OCI-LY7 (cell line): Measurements from ENCODE around the gene MYL5. TPM values are rescaled to one million over a fixed set of nuclear protein-coding genes. Genes with fewer than 3 reads are reported as not detected.

Source experiments
- BruUV-seq: library from RNA; stranded (reverse); fragments of 400-500 nt; replicated peaks from 2 replicates; lab custom pipeline; 2021; lab: Mats Ljungman, UMichigan
- CTCF ChIA-PET: fragments of 300-600 bp; sonication (Branson Sonifier 250); formaldehyde crosslinking; loops from one replicate; lab custom pipeline; 2022; ENCODE audit warnings: antibody characterized with exemption; ENCODE audit not compliant: unreplicated experiment; lab: Charles Lee
- POLR2A ChIA-PET: fragments of 300-600 bp; sonication (Branson Sonifier 250); formaldehyde crosslinking; loops from one replicate; lab custom pipeline; 2022; ENCODE audit warnings: antibody characterized with exemption; lab: Charles Lee
- DNase-seq: peaks from one replicate; pipeline ENCODE4 v3.0.0-alpha.2; 2015; ENCODE audit warnings: low spot score
- H2AFZ ChIP-seq: fragments of 200-600 bp; sonication (generic), shearing (Covaris generic); 2 replicates; pipeline ENCODE4 v1.6.1; 2014; ENCODE audit warnings: mild to moderate bottlenecking, antibody characterized with exemption, low read length, moderate library complexity
- H3K27ac ChIP-seq: fragments of 200-600 bp; sonication (generic); 2 replicates; pipeline ENCODE4 v1.5.1; 2014; ENCODE audit warnings: mixed run types, low read depth, mild to moderate bottlenecking, moderate library complexity, low read length, inconsistent platforms; ENCODE audit not compliant: poor library complexity, severe bottlenecking
- H3K36me3 ChIP-seq: fragments of 200-600 bp; sonication (generic); 2 replicates; pipeline ENCODE4 v1.6.1; 2014; ENCODE audit warnings: mild to moderate bottlenecking, antibody characterized with exemption, low read length, moderate library complexity, mixed read lengths; ENCODE audit not compliant: insufficient read depth
- H3K4me1 ChIP-seq: fragments of 200-600 bp; sonication (generic); 2 replicates; pipeline ENCODE4 v1.5.1; 2014; ENCODE audit warnings: mild to moderate bottlenecking, low read length; ENCODE audit not compliant: insufficient read depth, poor library complexity, severe bottlenecking
- H3K4me2 ChIP-seq: fragments of 200-600 bp; sonication (generic); 2 replicates; pipeline ENCODE4 v1.6.1; 2014; ENCODE audit warnings: mild to moderate bottlenecking, low read length
- H3K4me3 ChIP-seq: fragments of 200-600 bp; sonication (generic); 2 replicates; pipeline ENCODE4 v1.5.1; 2014; ENCODE audit warnings: mild to moderate bottlenecking, low read depth, low read length; ENCODE audit not compliant: poor library complexity, severe bottlenecking
- H3K79me2 ChIP-seq: fragments of 200-600 bp; sonication (generic); 2 replicates; pipeline ENCODE4 v1.6.1; 2016; ENCODE audit warnings: low read depth, mild to moderate bottlenecking, low read length, moderate library complexity, mixed read lengths; ENCODE audit not compliant: insufficient read depth
- H3K9me2 ChIP-seq: fragments of 200-600 bp; sonication (generic); 2 replicates; pipeline ENCODE4 v1.6.1; 2016; ENCODE audit warnings: mild to moderate bottlenecking, low read length, mixed read lengths; ENCODE audit not compliant: insufficient read depth
- H3K9me3 ChIP-seq: fragments of 200-600 bp; sonication (generic); 2 replicates; pipeline ENCODE4 v1.6.1; 2014; ENCODE audit warnings: mild to moderate bottlenecking, mixed run types, low read length, mixed read lengths
- H4K20me1 ChIP-seq: fragments of 200-600 bp; sonication (generic); 2 replicates; pipeline ENCODE4 v1.6.1; 2014; ENCODE audit warnings: mild to moderate bottlenecking, antibody characterized with exemption, low read length, moderate library complexity, mixed read lengths; ENCODE audit not compliant: insufficient read depth
- EZH2phosphoT487 ChIP-seq: fragments of 200-600 bp; sonication (generic); IDR thresholded peaks from 2 replicates; pipeline ENCODE4 v1.6.1; 2018; ENCODE audit warnings: low read depth, borderline replicate concordance, mild to moderate bottlenecking, mixed run types, antibody characterized with exemption, low read length, moderate library complexity, mixed read lengths
- intact Hi-C: fragments of 100-400 bp; cut with micrococcal nuclease; formaldehyde crosslinking; loops from one replicate; pipeline ENCODE4 v1.10.0; 2022; ENCODE audit not compliant: unreplicated experiment
- total RNA-seq, 2 experiments: library from RNA; depleted of rRNA in 1 of 2; stranded (reverse); fragments of >200 nt in 1 of 2; shearing (Covaris generic) in 1 of 2; gene quantifications; 2 replicates each; pipeline ENCODE4 v1.2.3, GENCODE V29; 2014 to 2022
- TF ChIP-seq, protein P1 (sequence below): fragments of 200-600 bp; sonication (generic); conservative IDR thresholded peaks from 2 replicates; pipeline ENCODE4 v1.5.1; 2014; ENCODE audit warnings: mild to moderate bottlenecking, antibody characterized with exemption, low read length, moderate library complexity, mixed read lengths

Gene MYL5
- total RNA-seq, 2 experiments from 2014 or later = 24.4 to 62.2 TPM

DNA sequence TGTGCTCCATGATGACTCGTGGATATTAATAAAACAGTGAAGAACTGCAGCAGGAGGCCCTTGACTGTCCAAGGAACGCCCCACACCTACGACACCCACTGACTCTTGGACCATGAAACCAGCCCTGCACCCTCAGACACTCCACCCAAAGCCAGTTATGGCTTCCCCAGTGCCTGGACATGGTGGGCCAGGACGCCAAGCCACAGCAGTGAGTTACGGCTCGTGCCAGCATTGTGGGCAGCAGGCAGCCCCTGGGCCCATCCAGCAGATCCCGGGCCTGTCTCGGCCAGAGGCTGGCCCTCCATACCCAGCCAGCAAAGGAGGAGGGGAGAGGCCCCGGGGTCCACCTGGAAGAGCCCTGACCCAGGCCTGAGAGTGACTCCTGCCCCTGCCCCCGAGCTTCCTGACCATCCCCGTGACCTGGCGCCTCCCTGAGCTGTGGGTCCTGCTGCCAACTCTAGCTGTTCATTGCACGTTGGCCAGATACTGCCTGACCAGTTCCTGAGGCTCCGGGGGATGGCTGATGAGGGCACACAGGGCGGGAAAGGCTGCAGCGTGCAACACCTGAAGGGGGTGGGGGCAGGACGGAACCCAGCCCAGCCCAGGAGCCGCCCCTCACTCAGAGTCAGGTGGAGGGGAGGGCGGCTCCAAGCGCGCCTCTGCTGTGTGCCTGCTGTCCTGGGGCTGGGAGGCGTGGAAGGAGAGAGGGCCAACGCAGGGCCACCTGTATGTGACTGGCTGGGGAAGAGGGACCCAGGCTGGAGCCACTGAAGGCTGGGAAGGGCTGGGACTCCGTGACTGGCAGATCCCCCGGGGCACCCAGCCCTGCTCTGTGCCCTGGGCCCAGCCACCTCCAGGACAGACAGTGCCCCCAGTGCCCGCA is 13.9 kb downstream of the MYL5 start:
- no peaks in the 10 kb centered on the region for H3K36me3 ChIP-seq
- H4K20me1 ChIP-seq = no peaks in the 10 kb centered on the region
- TF ChIP-seq, protein P1, sequence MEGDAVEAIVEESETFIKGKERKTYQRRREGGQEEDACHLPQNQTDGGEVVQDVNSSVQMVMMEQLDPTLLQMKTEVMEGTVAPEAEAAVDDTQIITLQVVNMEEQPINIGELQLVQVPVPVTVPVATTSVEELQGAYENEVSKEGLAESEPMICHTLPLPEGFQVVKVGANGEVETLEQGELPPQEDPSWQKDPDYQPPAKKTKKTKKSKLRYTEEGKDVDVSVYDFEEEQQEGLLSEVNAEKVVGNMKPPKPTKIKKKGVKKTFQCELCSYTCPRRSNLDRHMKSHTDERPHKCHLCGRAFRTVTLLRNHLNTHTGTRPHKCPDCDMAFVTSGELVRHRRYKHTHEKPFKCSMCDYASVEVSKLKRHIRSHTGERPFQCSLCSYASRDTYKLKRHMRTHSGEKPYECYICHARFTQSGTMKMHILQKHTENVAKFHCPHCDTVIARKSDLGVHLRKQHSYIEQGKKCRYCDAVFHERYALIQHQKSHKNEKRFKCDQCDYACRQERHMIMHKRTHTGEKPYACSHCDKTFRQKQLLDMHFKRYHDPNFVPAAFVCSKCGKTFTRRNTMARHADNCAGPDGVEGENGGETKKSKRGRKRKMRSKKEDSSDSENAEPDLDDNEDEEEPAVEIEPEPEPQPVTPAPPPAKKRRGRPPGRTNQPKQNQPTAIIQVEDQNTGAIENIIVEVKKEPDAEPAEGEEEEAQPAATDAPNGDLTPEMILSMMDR = no peak
- TF ChIP-seq EZH2phosphoT487 = no peak
- no peak overlapping the region for H2AFZ ChIP-seq
- H3K27ac ChIP-seq = no peak overlapping the region
- H3K4me1 ChIP-seq = no peaks in the 10 kb centered on the region
- no peaks in the 10 kb centered on the region for H3K79me2 ChIP-seq
- ChIA-PET POLR2A (no interaction called here), CTCF (no interaction called here)
- H3K4me2 ChIP-seq = no peak overlapping the region
- intact Hi-C loops = no loop called here
- H3K4me3 ChIP-seq = no peak overlapping the region
- no peaks in the 10 kb centered on the region for H3K9me2 ChIP-seq
- BruUV-seq = no TSS peak
- no peak for DNase-seq
- no peaks in the 10 kb centered on the region for H3K9me3 ChIP-seq

DNA sequence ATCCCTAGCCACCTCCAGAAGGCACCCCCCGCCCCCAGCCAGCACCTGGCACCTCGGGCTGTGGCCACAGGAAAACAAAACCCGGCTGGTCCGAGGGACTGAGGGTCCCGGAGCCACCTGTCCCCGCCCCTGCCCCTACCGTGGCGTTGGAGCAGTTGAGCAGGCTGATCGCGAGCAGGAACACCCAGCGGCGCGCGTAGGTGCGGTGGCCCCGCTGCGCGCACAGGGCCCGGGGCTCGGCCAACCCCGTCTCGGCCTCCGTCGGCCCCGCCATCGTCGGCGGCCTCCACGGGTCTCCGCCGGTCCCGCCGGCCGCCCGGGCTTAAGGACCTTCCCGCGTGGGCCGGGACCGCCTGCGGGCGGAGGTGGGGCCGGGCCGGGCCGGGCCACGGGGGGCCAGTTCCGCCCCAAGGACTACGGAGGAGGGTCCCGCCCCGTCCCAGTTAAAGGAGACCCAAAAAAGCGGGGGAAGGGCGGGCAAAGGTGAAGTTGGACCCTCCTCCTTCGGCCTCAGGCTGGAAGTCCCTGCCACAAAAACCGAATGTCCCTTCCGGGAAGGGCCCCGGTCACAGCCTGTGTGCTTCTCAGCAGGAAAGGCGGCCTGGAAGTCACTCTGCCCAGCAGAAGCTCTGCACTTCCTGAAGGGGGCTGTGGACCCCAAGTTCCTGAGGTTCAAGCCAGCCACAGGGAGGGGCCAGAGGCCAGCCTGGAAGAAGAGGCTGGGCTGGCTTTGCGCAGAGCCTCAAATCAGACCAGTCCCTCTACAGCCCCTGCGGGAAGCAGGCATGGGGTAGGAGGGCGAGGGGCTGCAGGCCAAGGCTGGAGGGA is 14.7 kb downstream of the MYL5 start, which contains the start of gene SLC49A3:
Gene SLC49A3, minus strand, starts transcription at position 298 of the 828 bp plus-strand sequence. Its CDS starts 24 bp downstream, at position 274.
- TF ChIP-seq, protein P1 = no peak
- TF ChIP-seq EZH2phosphoT487 = no peak
- intact Hi-C loops = no loop called here
- Histone ChIP-seq H3K27ac (no peak within 1 kb of the TSS), H3K36me3 (no peaks in the 10 kb centered on the region), H3K4me2 (no peak within 1 kb of the TSS), H3K9me2 (no peaks in the 10 kb centered on the region), H3K9me3 (no peaks in the 10 kb centered on the region), H3K4me1 (no peaks in the 10 kb centered on the region), H3K4me3 (no peak within 1 kb of the TSS), H4K20me1 (no peaks in the 10 kb centered on the region), H2AFZ (no peak within 1 kb of the TSS), H3K79me2 (no peaks in the 10 kb centered on the region)
- DNase-seq = no peak
- POLR2A ChIA-PET = no interaction called here
- no TSS peak for BruUV-seq
- CTCF ChIA-PET = no interaction called here
